ENCODE results near the gene GPRIN3.

DNA sequence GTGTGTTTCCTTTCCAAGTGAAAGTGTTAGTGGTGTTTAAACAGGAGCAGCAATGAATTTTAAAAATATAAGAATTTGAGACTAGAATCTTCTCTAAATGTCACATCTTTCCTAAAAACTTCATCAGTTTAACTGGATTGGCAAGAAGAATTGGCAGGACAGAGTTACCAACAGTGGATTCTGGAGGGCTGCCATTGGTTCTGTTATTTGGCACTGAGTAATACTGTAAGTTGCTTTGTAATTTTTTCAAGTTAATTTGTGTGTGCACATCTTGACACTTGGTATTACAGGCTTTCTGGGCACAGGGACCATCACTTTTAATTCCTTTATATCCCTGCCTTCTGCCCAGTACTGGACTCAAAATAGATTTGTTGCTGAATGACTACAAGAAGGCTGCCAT is 4.5 kb upstream of the GPRIN3 start:
- no peak for TF ChIP-seq POLR2A (IDR thresholded peaks at IDR 0.05; ENCODE audit: low read depth, low read length)
- TF ChIP-seq TAF1 (IDR thresholded peaks at IDR 0.05; ENCODE audit: borderline replicate concordance, low read depth, low read length): no peak
